SK-N-SH (cell line): Measurements from ENCODE around the gene VRK2. TPM values are rescaled to one million over a fixed set of nuclear protein-coding genes. Genes with fewer than 3 reads are reported as not detected.
"Not testable (repeated sequence)": the region's sequence is repeated elsewhere in the genome, so short reads cannot be mapped to it uniquely, and the experiment has no call there.

Experiments
- CTCF ChIA-PET: fragments of 300-600, 350-600 bp; formaldehyde crosslinking; extraction: SDS; loops from one replicate; lab custom pipeline; 2021; lab: Yijun Ruan, JAX
- POLR2A ChIA-PET: fragments of 350-600 bp; sonication (Branson Sonifier 250); formaldehyde crosslinking; extraction: SDS; loops from one replicate; lab custom pipeline; 2020; ENCODE audit warnings: antibody characterized with exemption, inconsistent platforms; lab: Yijun Ruan, JAX
- DNase-seq: peaks from one replicate; pipeline ENCODE4 v3.0.0; 2012
- H2AFZ ChIP-seq: fragments of 200-600 bp; sonication (generic); 2 replicates; pipeline ENCODE4 v1.8.1; 2016; ENCODE audit warnings: antibody characterized with exemption, mild to moderate bottlenecking, low read depth
- H3F3A ChIP-seq: fragments of 200-600 bp; sonication (generic); replicated peaks from 2 replicates; pipeline ENCODE3; 2016; ENCODE audit warnings: antibody characterized with exemption, mild to moderate bottlenecking; ENCODE audit not compliant: insufficient read depth
- H3K27ac ChIP-seq, 2 experiments: fragments of 200-500 bp in 1 of 2; fragments of 200-600 bp in 1 of 2; sonication (Bioruptor generic) in 1 of 2; sonication (generic), shearing (Covaris generic) in 1 of 2; 2 replicates each; pipeline versions ENCODE4 v1.5.1 to v1.6.1; 2014 to 2016; ENCODE audit warnings: low read depth in 2 of 2, inconsistent platforms in 1 of 2, low read length in 1 of 2, mild to moderate bottlenecking in 1 of 2, mixed read lengths in 1 of 2
- H3K27me3 ChIP-seq: fragments of 200-600 bp; sonication (generic), shearing (Covaris generic); 2 replicates; pipeline ENCODE4 v1.6.1; 2016; ENCODE audit warnings: mixed run types; ENCODE audit not compliant: insufficient read depth
- H3K36me3 ChIP-seq, 2 experiments: fragments of 200-500 bp in 1 of 2; fragments of 200-600 bp in 1 of 2; sonication (Bioruptor generic) in 1 of 2; sonication (generic) in 1 of 2; replicated peaks in 1 of 2; 2 replicates each; pipeline versions ENCODE3 to v1.5.1; 2014 to 2016; ENCODE audit warnings: low read length in 1 of 2, mild to moderate bottlenecking in 1 of 2; ENCODE audit not compliant: insufficient read depth in 2 of 2, control insufficient read depth in 1 of 2
- H3K4me1 ChIP-seq, 2 experiments: fragments of 200-500 bp in 1 of 2; fragments of 200-600 bp in 1 of 2; sonication (Bioruptor generic) in 1 of 2; sonication (generic), shearing (Covaris generic) in 1 of 2; 2 replicates each; pipeline versions ENCODE4 v1.5.1 to v1.6.1; 2014 to 2016; ENCODE audit warnings: low read depth in 1 of 2, low read length in 1 of 2, mixed run types in 1 of 2; ENCODE audit not compliant: insufficient read depth in 2 of 2, control insufficient read depth in 1 of 2
- H3K4me2 ChIP-seq: fragments of 200-600 bp; sonication (generic), shearing (Covaris generic); 2 replicates; pipeline ENCODE4 v1.6.1; 2017; ENCODE audit warnings: mixed run types
- H3K4me3 ChIP-seq, 2 experiments: fragments of 200-500 bp in 1 of 2; fragments of 200-600 bp in 1 of 2; sonication (Bioruptor generic) in 1 of 2; sonication (generic), shearing (Covaris generic) in 1 of 2; 2 replicates each; pipeline versions ENCODE4 v1.5.1 to v1.8.1; 2014 to 2016; ENCODE audit warnings: low read depth in 2 of 2, inconsistent platforms in 1 of 2, low read length in 1 of 2, mild to moderate bottlenecking in 1 of 2, mixed read lengths in 1 of 2, moderate library complexity in 1 of 2
- H3K79me2 ChIP-seq: fragments of 200-600 bp; sonication (generic); 2 replicates; pipeline ENCODE4 v1.8.1; 2017; ENCODE audit warnings: mild to moderate bottlenecking; ENCODE audit not compliant: insufficient read depth
- H3K9ac ChIP-seq: fragments of 200-600 bp; sonication (generic); 2 replicates; pipeline ENCODE4 v1.6.1; 2017; ENCODE audit warnings: mixed run types
- H3K9me2 ChIP-seq: fragments of 200-600 bp; sonication (generic); 2 replicates; pipeline ENCODE4 v1.6.1; 2017; ENCODE audit warnings: mixed run types
- H3K9me3 ChIP-seq: fragments of 200-600 bp; sonication (generic); 2 replicates; pipeline ENCODE4 v1.6.1; 2017; ENCODE audit warnings: mixed run types, mild to moderate bottlenecking, moderate library complexity
- H4K20me1 ChIP-seq: fragments of 200-600 bp; sonication (generic); 2 replicates; pipeline ENCODE4 v1.6.1; 2017; ENCODE audit warnings: mild to moderate bottlenecking, mixed run types; ENCODE audit not compliant: insufficient read depth
- ELF1 ChIP-seq: IDR thresholded peaks from 2 replicates; pipeline ENCODE4 v1.4.0; 2012
- FOSL2 ChIP-seq: IDR thresholded peaks from 2 replicates; pipeline ENCODE4 v1.4.0; 2012; ENCODE audit warnings: low read depth, mild to moderate bottlenecking, moderate library complexity, borderline replicate concordance
- FOXJ3 ChIP-seq: sonication (generic); formaldehyde crosslinking; IDR thresholded peaks from 2 replicates; pipeline ENCODE4 v1.5.1; 2020; ENCODE audit warnings: mild to moderate bottlenecking, missing genetic modification reagents
- MXI1 ChIP-seq: IDR thresholded peaks from 2 replicates; pipeline ENCODE4 v1.6.1; 2012; ENCODE audit warnings: mild to moderate bottlenecking, low read depth, low read length, improper control_type of control experiment
- RCOR1 ChIP-seq: fragments of 150-350 bp; IDR thresholded peaks from 2 replicates; pipeline ENCODE4 v1.6.1; 2017; ENCODE audit warnings: antibody characterized with exemption, low read length
- SMC3 ChIP-seq: IDR thresholded peaks from 2 replicates; pipeline ENCODE4 v1.6.1; 2012; ENCODE audit warnings: low read depth, low read length, improper control_type of control experiment
- TAF1 ChIP-seq: IDR thresholded peaks from 2 replicates; pipeline ENCODE4 v1.6.1; 2012; ENCODE audit warnings: low read depth, mild to moderate bottlenecking, low read length, moderate library complexity, borderline replicate concordance
- TEAD4 ChIP-seq: IDR thresholded peaks from 2 replicates; pipeline ENCODE4 v1.4.0; 2012; ENCODE audit warnings: mild to moderate bottlenecking, borderline replicate concordance; ENCODE audit not compliant: insufficient read depth
- YY1 ChIP-seq: IDR thresholded peaks from 2 replicates; pipeline ENCODE4 v1.4.0; 2012; ENCODE audit warnings: low read depth, mild to moderate bottlenecking
- WGBS: methylation state at CpG from one replicate; pipeline ENCODE4 v1.1.6; 2017; ENCODE audit warnings: low lambda C conversion rate; 5-methylcytosine and 5-hydroxymethylcytosine counted together
- polyA plus RNA-seq, 3 experiments: library from polyadenylated mRNA; depleted of rRNA; stranded (reverse); fragments of >200 nt; gene quantifications; 2 replicates each; pipeline ENCODE4 v1.2.3, GENCODE V29; 2012
- TF ChIP-seq, protein P1 (sequence below): IDR thresholded peaks from 2 replicates; pipeline ENCODE4 v1.4.0; 2012; ENCODE audit warnings: low read depth, borderline replicate concordance
- TF ChIP-seq, protein P2 (sequence below): IDR thresholded peaks from 2 replicates; pipeline ENCODE4 v1.4.0; 2012; ENCODE audit warnings: low read depth, borderline replicate concordance
- TF ChIP-seq, protein P3 (sequence below): IDR thresholded peaks from 2 replicates; pipeline ENCODE4 v1.6.1; 2012; ENCODE audit warnings: mild to moderate bottlenecking, low read depth, low read length, moderate library complexity
- TF ChIP-seq, protein P4 (sequence below): IDR thresholded peaks from 2 replicates; pipeline ENCODE4 v1.4.0; 2012; ENCODE audit warnings: low read depth
- TF ChIP-seq, protein P5 (sequence below): IDR thresholded peaks from 2 replicates; pipeline ENCODE4; 2012

Gene VRK2
- polyA plus RNA-seq, 1 of the 3 experiments (the other 2 are of a cell fraction), result not detected

DNA sequence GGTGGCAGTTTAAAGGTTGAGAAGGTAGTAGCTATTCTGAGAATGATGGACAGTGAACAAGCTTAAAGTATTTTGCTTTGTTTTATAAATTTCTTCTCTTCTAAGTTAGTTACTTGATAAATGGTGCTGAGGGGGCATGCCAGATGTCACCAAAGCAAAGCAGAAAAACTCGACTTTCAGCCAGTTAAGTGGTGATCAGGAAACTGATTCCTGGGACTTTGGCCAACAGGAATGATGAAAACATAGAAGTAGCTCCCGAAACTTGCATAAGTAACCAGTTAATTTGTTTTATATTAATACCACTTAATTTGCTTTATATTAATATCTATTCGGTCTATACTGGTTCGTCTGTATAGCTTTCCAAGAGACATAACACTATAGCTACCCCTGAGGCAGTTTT, 111.9 kb downstream of the VRK2 start:
- TF ChIP-seq FOSL2 (no peak), SMC3 (no peak)
- TF ChIP-seq, protein P1, sequence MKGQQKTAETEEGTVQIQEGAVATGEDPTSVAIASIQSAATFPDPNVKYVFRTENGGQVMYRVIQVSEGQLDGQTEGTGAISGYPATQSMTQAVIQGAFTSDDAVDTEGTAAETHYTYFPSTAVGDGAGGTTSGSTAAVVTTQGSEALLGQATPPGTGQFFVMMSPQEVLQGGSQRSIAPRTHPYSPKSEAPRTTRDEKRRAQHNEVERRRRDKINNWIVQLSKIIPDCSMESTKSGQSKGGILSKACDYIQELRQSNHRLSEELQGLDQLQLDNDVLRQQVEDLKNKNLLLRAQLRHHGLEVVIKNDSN, result no peak
- TF ChIP-seq, protein P2, sequence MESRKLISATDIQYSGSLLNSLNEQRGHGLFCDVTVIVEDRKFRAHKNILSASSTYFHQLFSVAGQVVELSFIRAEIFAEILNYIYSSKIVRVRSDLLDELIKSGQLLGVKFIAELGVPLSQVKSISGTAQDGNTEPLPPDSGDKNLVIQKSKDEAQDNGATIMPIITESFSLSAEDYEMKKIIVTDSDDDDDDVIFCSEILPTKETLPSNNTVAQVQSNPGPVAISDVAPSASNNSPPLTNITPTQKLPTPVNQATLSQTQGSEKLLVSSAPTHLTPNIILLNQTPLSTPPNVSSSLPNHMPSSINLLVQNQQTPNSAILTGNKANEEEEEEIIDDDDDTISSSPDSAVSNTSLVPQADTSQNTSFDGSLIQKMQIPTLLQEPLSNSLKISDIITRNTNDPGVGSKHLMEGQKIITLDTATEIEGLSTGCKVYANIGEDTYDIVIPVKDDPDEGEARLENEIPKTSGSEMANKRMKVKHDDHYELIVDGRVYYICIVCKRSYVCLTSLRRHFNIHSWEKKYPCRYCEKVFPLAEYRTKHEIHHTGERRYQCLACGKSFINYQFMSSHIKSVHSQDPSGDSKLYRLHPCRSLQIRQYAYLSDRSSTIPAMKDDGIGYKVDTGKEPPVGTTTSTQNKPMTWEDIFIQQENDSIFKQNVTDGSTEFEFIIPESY, result no peak
- H3K9me2 ChIP-seq, result no peaks in the 10 kb centered on the region
- H3F3A ChIP-seq, result no peaks in the 10 kb centered on the region
- H3K27ac ChIP-seq, result no peak overlapping the region
- no peaks in the 10 kb centered on the region for H4K20me1 ChIP-seq
- WGBS, result 78% methylated on average over 4 of the region's 4 CpGs
- H2AFZ ChIP-seq, result no peak overlapping the region
- H3K36me3 ChIP-seq, result peaks cover 24 to 37% of the 10 kb centered on the region in 2 experiments
- ChIA-PET POLR2A (no interaction called here), CTCF (interaction anchor here (1.3 kb wide), 1 partner anchor 289 kb away, joined by 3 read pairs; no protein-coding TSS in a partner anchor)
- H3K27me3 ChIP-seq, result no peaks in the 10 kb centered on the region
- H3K9me3 ChIP-seq, result no peaks in the 10 kb centered on the region
- no peaks in the 10 kb centered on the region for H3K79me2 ChIP-seq
- peaks cover 0 to 6% of the 10 kb centered on the region in 2 experiments; a peak in 1 of 4 replicates for H3K4me1 ChIP-seq
- no peak overlapping the region for H3K4me2 ChIP-seq
- H3K4me3 ChIP-seq, result no peak overlapping the region
- no peak for DNase-seq
- no peak overlapping the region for H3K9ac ChIP-seq

DNA sequence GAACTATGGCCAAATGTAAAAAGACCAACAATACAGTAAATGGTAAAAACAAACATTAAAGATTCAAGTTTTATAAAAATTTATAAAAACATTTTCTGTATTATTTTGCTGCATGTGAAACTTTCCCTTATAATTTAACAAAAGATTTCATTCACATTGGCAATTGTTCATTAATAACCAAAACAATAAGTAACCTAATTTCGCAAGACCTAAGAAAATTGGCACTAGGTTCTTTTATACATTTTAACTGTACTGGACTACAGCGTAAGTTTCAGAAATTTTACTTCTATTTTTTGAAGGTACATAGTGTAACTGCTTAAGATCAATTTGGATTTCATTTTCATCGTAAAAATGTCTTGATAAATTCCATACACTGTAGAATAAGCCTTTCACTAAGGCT, 117.3 kb downstream of the VRK2 start:
- Histone ChIP-seq H3K27ac (no peak overlapping the region), H3K9me3 (no peaks in the 10 kb centered on the region), H3K4me3 (no peak overlapping the region)
- TF ChIP-seq RCOR1 (no peak), ELF1 (no peak), TAF1 (no peak), FOXJ3 (CRISPR knock-in tag) (no peak), TEAD4 (no peak), YY1 (no peak), SMC3 (no peak), MXI1 (no peak)
- TF ChIP-seq, protein P3, sequence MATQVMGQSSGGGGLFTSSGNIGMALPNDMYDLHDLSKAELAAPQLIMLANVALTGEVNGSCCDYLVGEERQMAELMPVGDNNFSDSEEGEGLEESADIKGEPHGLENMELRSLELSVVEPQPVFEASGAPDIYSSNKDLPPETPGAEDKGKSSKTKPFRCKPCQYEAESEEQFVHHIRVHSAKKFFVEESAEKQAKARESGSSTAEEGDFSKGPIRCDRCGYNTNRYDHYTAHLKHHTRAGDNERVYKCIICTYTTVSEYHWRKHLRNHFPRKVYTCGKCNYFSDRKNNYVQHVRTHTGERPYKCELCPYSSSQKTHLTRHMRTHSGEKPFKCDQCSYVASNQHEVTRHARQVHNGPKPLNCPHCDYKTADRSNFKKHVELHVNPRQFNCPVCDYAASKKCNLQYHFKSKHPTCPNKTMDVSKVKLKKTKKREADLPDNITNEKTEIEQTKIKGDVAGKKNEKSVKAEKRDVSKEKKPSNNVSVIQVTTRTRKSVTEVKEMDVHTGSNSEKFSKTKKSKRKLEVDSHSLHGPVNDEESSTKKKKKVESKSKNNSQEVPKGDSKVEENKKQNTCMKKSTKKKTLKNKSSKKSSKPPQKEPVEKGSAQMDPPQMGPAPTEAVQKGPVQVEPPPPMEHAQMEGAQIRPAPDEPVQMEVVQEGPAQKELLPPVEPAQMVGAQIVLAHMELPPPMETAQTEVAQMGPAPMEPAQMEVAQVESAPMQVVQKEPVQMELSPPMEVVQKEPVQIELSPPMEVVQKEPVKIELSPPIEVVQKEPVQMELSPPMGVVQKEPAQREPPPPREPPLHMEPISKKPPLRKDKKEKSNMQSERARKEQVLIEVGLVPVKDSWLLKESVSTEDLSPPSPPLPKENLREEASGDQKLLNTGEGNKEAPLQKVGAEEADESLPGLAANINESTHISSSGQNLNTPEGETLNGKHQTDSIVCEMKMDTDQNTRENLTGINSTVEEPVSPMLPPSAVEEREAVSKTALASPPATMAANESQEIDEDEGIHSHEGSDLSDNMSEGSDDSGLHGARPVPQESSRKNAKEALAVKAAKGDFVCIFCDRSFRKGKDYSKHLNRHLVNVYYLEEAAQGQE, result no peak
- TF ChIP-seq, protein P4, sequence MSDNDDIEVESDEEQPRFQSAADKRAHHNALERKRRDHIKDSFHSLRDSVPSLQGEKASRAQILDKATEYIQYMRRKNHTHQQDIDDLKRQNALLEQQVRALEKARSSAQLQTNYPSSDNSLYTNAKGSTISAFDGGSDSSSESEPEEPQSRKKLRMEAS, result no peak
- TF ChIP-seq, protein P5, sequence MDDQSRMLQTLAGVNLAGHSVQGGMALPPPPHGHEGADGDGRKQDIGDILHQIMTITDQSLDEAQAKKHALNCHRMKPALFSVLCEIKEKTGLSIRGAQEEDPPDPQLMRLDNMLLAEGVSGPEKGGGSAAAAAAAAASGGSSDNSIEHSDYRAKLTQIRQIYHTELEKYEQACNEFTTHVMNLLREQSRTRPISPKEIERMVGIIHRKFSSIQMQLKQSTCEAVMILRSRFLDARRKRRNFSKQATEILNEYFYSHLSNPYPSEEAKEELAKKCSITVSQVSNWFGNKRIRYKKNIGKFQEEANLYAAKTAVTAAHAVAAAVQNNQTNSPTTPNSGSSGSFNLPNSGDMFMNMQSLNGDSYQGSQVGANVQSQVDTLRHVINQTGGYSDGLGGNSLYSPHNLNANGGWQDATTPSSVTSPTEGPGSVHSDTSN, result no peak
- TF ChIP-seq, all 33 proteins: peak for 0
- Histone ChIP-seq H2AFZ (no peak overlapping the region; the same call in 1 of the 2 replicates), H4K20me1 (no peaks in the 10 kb centered on the region), H3K79me2 (no peaks in the 10 kb centered on the region), H3K9me2 (no peaks in the 10 kb centered on the region), H3K4me1 (no peaks in the 10 kb centered on the region), H3K4me2 (no peak overlapping the region), H3K9ac (no peak overlapping the region), H3K27me3 (no peaks in the 10 kb centered on the region), H3F3A (no peaks in the 10 kb centered on the region), H3K36me3 (peaks cover 32 to 36% of the 10 kb centered on the region in 2 experiments)
- WGBS, result 95% methylated on average over 3 of the region's 3 CpGs
- DNase-seq, result no peak
- ChIA-PET CTCF (no interaction called here), POLR2A (no interaction called here)

DNA sequence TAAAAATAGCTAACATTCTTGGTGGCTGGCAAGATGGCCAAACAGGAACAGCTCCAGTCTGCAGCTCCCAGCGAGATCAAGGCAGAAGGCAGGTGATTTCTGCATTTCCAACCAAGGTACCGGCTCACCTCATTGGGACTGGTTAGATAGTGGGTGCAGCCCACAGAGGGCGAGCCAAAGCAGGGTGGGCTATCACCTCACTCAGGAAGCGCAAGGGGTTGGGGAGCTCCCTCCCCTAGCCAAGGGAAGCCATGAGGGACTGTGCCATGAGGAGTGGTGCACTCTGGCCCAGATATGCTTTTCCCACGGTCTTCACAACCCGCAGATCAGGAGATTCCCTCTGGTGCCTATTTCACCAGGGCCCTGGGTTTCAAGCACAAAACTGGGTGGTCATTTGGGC, 121.5 kb downstream of the VRK2 start:
- WGBS, result 98% methylated on average over 6 of the region's 6 CpGs
- POLR2A ChIA-PET, result not testable (repeated sequence)

More for the DNA sequence above, 121.5 kb downstream of the VRK2 start:
- CTCF ChIA-PET, DNase-seq, H3K9me3 ChIP-seq, H3K9me2 ChIP-seq, H3K4me3 ChIP-seq, H3F3A ChIP-seq, H3K4me2 ChIP-seq, H3K4me1 ChIP-seq, H3K27me3 ChIP-seq, H2AFZ ChIP-seq, H3K27ac ChIP-seq, H3K79me2 ChIP-seq, H4K20me1 ChIP-seq, H3K9ac ChIP-seq: not testable (repeated sequence)
- H3K36me3 ChIP-seq, result peaks cover 6 to 22% of the 10 kb centered on the region in 2 experiments
